HCT116 (cell line): Measurements from ENCODE around the gene TRMT2A. TPM values are rescaled to one million over a fixed set of nuclear protein-coding genes. Genes with fewer than 3 reads are reported as not detected.

ENCODE experiments used
- ATAC-seq: fragments of 200-7000 bp; cut with Tn5 transposase; 2 replicates; pipeline ENCODE4 v1.9.1; 2020; ENCODE audit warnings: mild to moderate bottlenecking, moderate library complexity
- BruUV-seq: library from RNA; stranded (reverse); fragments of 400-500 nt; replicated peaks from 2 replicates; lab custom pipeline; 2021; lab: Mats Ljungman, UMichigan
- CTCF ChIA-PET: fragments of 300-600 bp; sonication (Branson Sonifier 250); formaldehyde crosslinking; loops from one replicate; lab custom pipeline; 2021; ENCODE audit warnings: antibody characterized with exemption; lab: Charles Lee
- POLR2A ChIA-PET: fragments of 300-600, 350-600 bp; sonication (Branson Sonifier 250); formaldehyde crosslinking; loops from one replicate; lab custom pipeline; 2021; ENCODE audit warnings: antibody characterized with exemption; lab: Charles Lee
- RAD21 ChIA-PET, 2 experiments: fragments of 300-600 bp; sonication (Branson Sonifier 250); formaldehyde crosslinking; loops; one replicate each; lab custom pipeline; 2023; ENCODE audit warnings: low total read pairs in 2 of 2; ENCODE audit not compliant: uncharacterized antibody in 2 of 2, unreplicated experiment in 2 of 2, low non-redundant PET in 1 of 2; lab: Charles Lee
- DNase-seq: peaks from one replicate; pipeline ENCODE4 v3.0.0-alpha.2; 2010; ENCODE audit warnings: low read depth, low spot score
- H2AFZ ChIP-seq: fragments of 200-600 bp; shearing (Covaris generic), sonication (generic); 2 replicates; pipeline ENCODE4 v1.6.1; 2017; ENCODE audit warnings: low read depth, mixed run types, mixed read lengths, antibody characterized with exemption, low read length; ENCODE audit not compliant: poor library complexity, severe bottlenecking
- H3K27ac ChIP-seq: 2 replicates; pipeline ENCODE4 v1.5.1; 2012; ENCODE audit warnings: low read depth, low read length
- H3K27me3 ChIP-seq: fragments of 200-600 bp; sonication (generic); 2 replicates; pipeline ENCODE4 v1.6.1; 2016; ENCODE audit warnings: mixed run types, low read length, mixed read lengths; ENCODE audit not compliant: insufficient read depth
- H3K36me3 ChIP-seq, 2 experiments: fragments of 200-500 bp in 1 of 2; fragments of 200-600 bp in 1 of 2; sonication (Bioruptor generic) in 1 of 2; sonication (generic) in 1 of 2; 2 replicates each; pipeline versions ENCODE4 v1.5.1 to v1.6.1; 2014 to 2016; ENCODE audit warnings: low read length in 2 of 2, inconsistent platforms in 1 of 2, mixed read lengths in 1 of 2, mixed run types in 1 of 2; ENCODE audit not compliant: insufficient read depth in 2 of 2, control insufficient read depth in 1 of 2
- H3K4me1 ChIP-seq, 2 experiments: fragments of 200-600 bp in 1 of 2; sonication (generic) in 1 of 2; 2 replicates each; pipeline versions ENCODE4 v1.5.1 to v1.6.1; 2012 to 2017; ENCODE audit warnings: low read length in 2 of 2, inconsistent platforms in 1 of 2, mild to moderate bottlenecking in 1 of 2, mixed read lengths in 1 of 2, mixed run types in 1 of 2, moderate library complexity in 1 of 2; ENCODE audit not compliant: insufficient read depth in 2 of 2, control insufficient read depth in 1 of 2
- H3K4me2 ChIP-seq: fragments of 200-600 bp; sonication (generic); 2 replicates; pipeline ENCODE4 v1.6.1; 2017; ENCODE audit warnings: mixed run types, low read length, mixed read lengths
- H3K4me3 ChIP-seq, 2 experiments: fragments of 200-600 bp in 1 of 2; sonication (generic) in 1 of 2; replicated peaks in 1 of 2; 2 replicates each; pipeline ENCODE4 v1.5.1; 2011 to 2016; ENCODE audit warnings: low read length in 2 of 2, control low read depth in 1 of 2, low read depth in 1 of 2, mild to moderate bottlenecking in 1 of 2, mixed read lengths in 1 of 2, mixed run types in 1 of 2
- H3K79me2 ChIP-seq: fragments of 200-600 bp; sonication (generic); 2 replicates; pipeline ENCODE4 v1.6.1; 2017; ENCODE audit warnings: mild to moderate bottlenecking, mixed run types, low read length, moderate library complexity, mixed read lengths; ENCODE audit not compliant: insufficient read depth
- H3K9ac ChIP-seq: fragments of 200-600 bp; sonication (generic); 2 replicates; pipeline ENCODE4 v1.6.1; 2016; ENCODE audit warnings: low read length, mixed read lengths
- H3K9me2 ChIP-seq: fragments of 200-600 bp; sonication (generic), shearing (Covaris generic); 2 replicates; pipeline ENCODE4 v1.6.1; 2017; ENCODE audit warnings: mixed run types, mild to moderate bottlenecking, moderate library complexity; ENCODE audit not compliant: insufficient read depth
- H3K9me3 ChIP-seq, 2 experiments: fragments of 200-500 bp in 1 of 2; fragments of 200-600 bp in 1 of 2; sonication (Bioruptor generic) in 1 of 2; sonication (generic) in 1 of 2; 2 replicates each; pipeline ENCODE4 v1.6.1; 2014 to 2017; ENCODE audit warnings: low read length in 2 of 2, mixed read lengths in 2 of 2, inconsistent platforms in 1 of 2, low read depth in 1 of 2, mild to moderate bottlenecking in 1 of 2, mixed run types in 1 of 2, moderate library complexity in 1 of 2; ENCODE audit not compliant: control insufficient read depth in 1 of 2, insufficient read depth in 1 of 2
- H4K20me1 ChIP-seq: fragments of 200-600 bp; sonication (generic), shearing (Covaris generic); 2 replicates; pipeline ENCODE4 v1.6.1; 2017; ENCODE audit warnings: mixed run types, mild to moderate bottlenecking, moderate library complexity; ENCODE audit not compliant: insufficient read depth
- CBX3 ChIP-seq: IDR thresholded peaks from 2 replicates; pipeline ENCODE4 v1.6.1; 2012; ENCODE audit warnings: low read depth
- CEBPB ChIP-seq: IDR thresholded peaks from 2 replicates; pipeline ENCODE4 v1.6.1; 2012; ENCODE audit warnings: low read depth
- EGR1 ChIP-seq: IDR thresholded peaks from 2 replicates; pipeline ENCODE4 v1.6.1; 2012; ENCODE audit warnings: low read depth
- ELF1 ChIP-seq: IDR thresholded peaks from 2 replicates; pipeline ENCODE4 v1.6.1; 2012; ENCODE audit warnings: low read depth, borderline replicate concordance
- EZH2 ChIP-seq: fragments of 200-600 bp; sonication (generic); IDR thresholded peaks from 2 replicates; pipeline ENCODE4 v1.6.1; 2017; ENCODE audit warnings: antibody characterized with exemption, mixed run types
- EZH2phosphoT487 ChIP-seq: fragments of 200-600 bp; IDR thresholded peaks from 2 replicates; pipeline ENCODE4 v1.6.1; 2018; ENCODE audit warnings: antibody characterized with exemption, borderline replicate concordance
- JUND ChIP-seq: IDR thresholded peaks from 2 replicates; pipeline ENCODE4 v1.6.1; 2012
- POLR2A ChIP-seq: IDR thresholded peaks from 2 replicates; pipeline ENCODE4 v1.7.0; 2011; ENCODE audit warnings: borderline replicate concordance; ENCODE audit not compliant: insufficient read depth, insufficient read length; ENCODE audit errors: extremely low read depth
- POLR2AphosphoS5 ChIP-seq: IDR thresholded peaks from 2 replicates; pipeline ENCODE4 v1.6.1; 2011; ENCODE audit warnings: mild to moderate bottlenecking, low read depth, low read length, moderate library complexity
- SIN3A ChIP-seq: IDR thresholded peaks from 2 replicates; pipeline ENCODE4 v1.6.1; 2012; ENCODE audit warnings: low read depth
- SP1 ChIP-seq: IDR thresholded peaks from 2 replicates; pipeline ENCODE4 v1.6.1; 2012; ENCODE audit warnings: low read depth
- SRF ChIP-seq: IDR thresholded peaks from 2 replicates; pipeline ENCODE4 v1.6.1; 2012; ENCODE audit warnings: low read depth
- TCF7L2 ChIP-seq: IDR thresholded peaks from 2 replicates; pipeline ENCODE4 v1.7.0; 2011; ENCODE audit warnings: borderline replicate concordance, inconsistent platforms; ENCODE audit not compliant: insufficient read depth, insufficient read length; ENCODE audit errors: extremely low read depth
- YY1 ChIP-seq: IDR thresholded peaks from 2 replicates; pipeline ENCODE4 v1.6.1; 2011; ENCODE audit warnings: low read length, low read depth, moderate library complexity, mild to moderate bottlenecking; ENCODE audit not compliant: insufficient replicate concordance; ENCODE audit errors: extremely low read depth
- ZNF274 ChIP-seq: fragments of 200-500 bp; sonication (Bioruptor generic); IDR thresholded peaks from 2 replicates; pipeline ENCODE4 v1.6.1; 2014; ENCODE audit warnings: mild to moderate bottlenecking, low read depth, low read length, inconsistent platforms
- intact Hi-C: fragments of 100-400 bp; cut with micrococcal nuclease; formaldehyde crosslinking; loops from 2 replicates; pipeline ENCODE4 v1.10.0; 2022
- total RNA-seq: library from RNA; stranded (reverse); gene quantifications from one replicate; pipeline ENCODE4 v1.2.1, GENCODE V29; 2021; ENCODE audit not compliant: unreplicated experiment
- TF ChIP-seq, protein P1 (sequence below): IDR thresholded peaks from 2 replicates; pipeline ENCODE4 v1.6.1; 2012
- TF ChIP-seq, protein P2 (sequence below): IDR thresholded peaks from 2 replicates; pipeline ENCODE4 v1.6.1; 2011; ENCODE audit warnings: mild to moderate bottlenecking, low read length, moderate library complexity; ENCODE audit not compliant: insufficient replicate concordance; ENCODE audit errors: extremely low read depth
- TF ChIP-seq, protein P3 (sequence below): IDR thresholded peaks from 2 replicates; pipeline ENCODE4 v1.6.1; 2012

TRMT2A gene
- total RNA-seq, 1 experiment from 2014 or later = 67.3 TPM

DNA sequence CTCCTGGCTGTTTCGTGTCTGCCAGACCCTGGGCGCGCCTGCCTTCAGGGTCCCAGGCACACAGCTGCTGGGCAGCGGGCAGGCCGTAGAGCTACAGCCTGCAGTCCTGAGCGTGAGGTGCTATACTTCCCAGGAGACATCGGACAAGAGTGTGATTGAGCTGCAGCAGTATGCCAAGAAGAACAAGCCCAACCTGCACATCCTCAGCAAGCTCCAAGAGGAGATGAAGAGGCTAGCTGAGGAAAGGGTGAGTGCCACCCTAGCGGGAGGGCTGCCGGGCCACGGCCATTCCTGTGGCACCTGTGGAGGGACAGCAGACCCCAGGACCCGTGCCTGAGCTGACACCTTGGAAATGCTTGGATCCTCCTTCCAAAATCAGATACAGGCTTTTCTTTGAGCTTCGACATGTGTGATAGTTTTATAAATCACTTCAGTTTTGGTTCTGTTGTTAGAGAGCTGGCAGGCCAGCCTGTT lies 8.2 kb downstream of the TRMT2A start:
- Histone ChIP-seq H3K27me3 (no peaks in the 10 kb centered on the region), H3K79me2 (peaks cover 22% of the 10 kb centered on the region), H3K9me2 (no peaks in the 10 kb centered on the region), H4K20me1 (no peaks in the 10 kb centered on the region), H3K4me3 (no peak overlapping the region), H2AFZ (no peak overlapping the region), H3K9me3 (no peaks in the 10 kb centered on the region)
- ATAC-seq (no peak), DNase-seq (no peak)
- intact Hi-C loops = no loop called here
- POLR2A ChIA-PET = no interaction called here
- BruUV-seq = no TSS peak
- TF ChIP-seq TCF7L2 = no peak
- TF ChIP-seq EZH2phosphoT487 = no peak
- TF ChIP-seq POLR2A = no peak
- no peak for TF ChIP-seq EZH2
- no peak for TF ChIP-seq CEBPB
- TF ChIP-seq SIN3A = no peak
- TF ChIP-seq SP1 = no peak
- no peak for TF ChIP-seq ELF1
- no peak for TF ChIP-seq POLR2AphosphoS5
- TF ChIP-seq ZNF274 = no peak
- TF ChIP-seq, all 23 proteins: peak for 0
- Histone ChIP-seq H3K4me2 (no peak overlapping the region), H3K4me1 (peaks cover 0 to 4% of the 10 kb centered on the region in 2 experiments; a peak in 1 of 4 replicates), H3K36me3 (peaks cover 24 to 69% of the 10 kb centered on the region in 2 experiments; a peak in 3 of 4 replicates), H3K9ac (no peak overlapping the region), H3K27ac (no peak overlapping the region)
- RAD21 ChIA-PET = no interaction called here
- CTCF ChIA-PET = no interaction called here

DNA sequence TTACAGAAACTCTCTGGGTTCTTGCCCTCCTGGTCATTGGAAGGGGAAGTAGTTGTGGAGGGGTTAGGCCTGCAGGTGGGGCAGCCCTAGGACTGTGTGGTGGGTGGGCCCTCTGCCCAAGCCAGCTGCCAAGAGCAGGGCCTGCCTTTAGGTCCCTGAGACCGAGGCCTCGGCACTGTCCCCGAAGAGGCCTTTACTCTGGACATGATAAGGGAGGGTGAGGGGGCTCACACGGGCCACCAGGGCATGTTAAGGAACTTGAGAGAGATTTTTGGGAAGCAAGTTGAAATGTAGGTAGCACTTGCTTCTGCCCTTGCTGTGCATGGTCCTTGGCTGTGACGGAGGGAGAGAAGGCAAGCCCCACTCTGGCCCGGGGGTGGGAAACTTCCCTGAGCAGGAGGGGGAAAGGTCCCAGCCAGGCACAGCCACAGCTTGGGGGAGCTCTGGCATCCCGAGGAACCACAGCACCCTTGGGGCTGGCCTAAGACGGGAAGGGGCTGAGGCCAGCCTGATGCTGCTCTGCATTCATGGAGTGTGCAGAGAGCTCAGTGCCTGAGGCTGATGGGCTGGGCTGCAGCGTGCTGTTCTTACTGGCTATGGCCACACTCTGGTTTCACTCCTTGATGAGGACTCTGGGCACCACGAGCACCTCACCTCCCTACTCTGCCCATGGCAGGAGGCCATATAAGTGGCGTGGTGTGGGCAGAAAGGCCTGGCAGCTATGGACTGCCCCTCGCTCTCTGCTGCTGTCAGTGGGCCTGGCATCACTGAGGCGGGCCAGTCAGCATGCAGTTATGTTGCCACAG lies 8.9 kb downstream of the TRMT2A start:
- Histone ChIP-seq H3K27me3 (no peaks in the 10 kb centered on the region), H3K9ac (no peak overlapping the region), H3K9me2 (no peaks in the 10 kb centered on the region), H4K20me1 (no peaks in the 10 kb centered on the region), H3K4me1 (peaks cover 0 to 4% of the 10 kb centered on the region in 2 experiments; a peak in 1 of 4 replicates), H3K27ac (no peak overlapping the region), H3K79me2 (peaks cover 27% of the 10 kb centered on the region), H3K4me3 (no peak overlapping the region), H3K9me3 (no peaks in the 10 kb centered on the region), H3K36me3 (peaks cover 26 to 69% of the 10 kb centered on the region in 2 experiments; a peak in 3 of 4 replicates), H3K4me2 (no peak overlapping the region), H2AFZ (no peak overlapping the region)
- RAD21 ChIA-PET = no interaction called here
- CTCF ChIA-PET = no interaction called here
- intact Hi-C loops = no loop called here
- DNase-seq (no peak), ATAC-seq (no peak)
- TF ChIP-seq SP1 (no peak), EZH2 (no peak), SRF (no peak), SIN3A (no peak), YY1 (no peak), ELF1 (no peak), POLR2A (no peak), EGR1 (no peak), CBX3 (no peak), JUND (no peak), EZH2phosphoT487 (no peak), ZNF274 (no peak)
- TF ChIP-seq, protein P1, sequence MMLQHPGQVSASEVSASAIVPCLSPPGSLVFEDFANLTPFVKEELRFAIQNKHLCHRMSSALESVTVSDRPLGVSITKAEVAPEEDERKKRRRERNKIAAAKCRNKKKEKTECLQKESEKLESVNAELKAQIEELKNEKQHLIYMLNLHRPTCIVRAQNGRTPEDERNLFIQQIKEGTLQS = no peak
- TF ChIP-seq, protein P2, sequence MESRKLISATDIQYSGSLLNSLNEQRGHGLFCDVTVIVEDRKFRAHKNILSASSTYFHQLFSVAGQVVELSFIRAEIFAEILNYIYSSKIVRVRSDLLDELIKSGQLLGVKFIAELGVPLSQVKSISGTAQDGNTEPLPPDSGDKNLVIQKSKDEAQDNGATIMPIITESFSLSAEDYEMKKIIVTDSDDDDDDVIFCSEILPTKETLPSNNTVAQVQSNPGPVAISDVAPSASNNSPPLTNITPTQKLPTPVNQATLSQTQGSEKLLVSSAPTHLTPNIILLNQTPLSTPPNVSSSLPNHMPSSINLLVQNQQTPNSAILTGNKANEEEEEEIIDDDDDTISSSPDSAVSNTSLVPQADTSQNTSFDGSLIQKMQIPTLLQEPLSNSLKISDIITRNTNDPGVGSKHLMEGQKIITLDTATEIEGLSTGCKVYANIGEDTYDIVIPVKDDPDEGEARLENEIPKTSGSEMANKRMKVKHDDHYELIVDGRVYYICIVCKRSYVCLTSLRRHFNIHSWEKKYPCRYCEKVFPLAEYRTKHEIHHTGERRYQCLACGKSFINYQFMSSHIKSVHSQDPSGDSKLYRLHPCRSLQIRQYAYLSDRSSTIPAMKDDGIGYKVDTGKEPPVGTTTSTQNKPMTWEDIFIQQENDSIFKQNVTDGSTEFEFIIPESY = no peak
- TF ChIP-seq, protein P3, sequence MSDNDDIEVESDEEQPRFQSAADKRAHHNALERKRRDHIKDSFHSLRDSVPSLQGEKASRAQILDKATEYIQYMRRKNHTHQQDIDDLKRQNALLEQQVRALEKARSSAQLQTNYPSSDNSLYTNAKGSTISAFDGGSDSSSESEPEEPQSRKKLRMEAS = no peak
- BruUV-seq = no TSS peak
- POLR2A ChIA-PET = no interaction called here
